ENCODE data around the gene KCNIP4. TPM values are rescaled to one million over a fixed set of nuclear protein-coding genes. Genes with fewer than 3 reads are reported as not detected.

The KCNIP4 gene
- total RNA-seq, 1 donor from 2014 or later = 6.2 TPM

GRCh38 chr4:21947791-21948346, 703 bp downstream of the KCNIP4 start:
- Mint-ChIP-seq H3K36me3 (no peaks in the 10 kb centered on the region), H3K4me1 (ENCODE audit: unreplicated experiment) (no peaks in the 10 kb centered on the region)

GRCh38 chr4:21946858-21947257, 1.7 kb downstream of the KCNIP4 start:
- H3K4me3 Mint-ChIP-seq = peak overlapping the region; percentile 16
- no peak for TF ChIP-seq CTCF (conservative IDR thresholded peaks at IDR 0.05)
- no peaks in the 10 kb centered on the region for H3K36me3 Mint-ChIP-seq
- no peaks in the 10 kb centered on the region for H3K9me3 Mint-ChIP-seq
- DNase-seq (ENCODE audit: extremely low spot score, unreplicated experiment) = no peak
- H3K27me3 Mint-ChIP-seq = peaks cover 80% of the 10 kb centered on the region
- H3K27ac Mint-ChIP-seq = no peak overlapping the region
- no peaks in the 10 kb centered on the region for H3K4me1 Mint-ChIP-seq (ENCODE audit: unreplicated experiment)

More at GRCh38 chr4:21947791-21948346, 703 bp downstream of the KCNIP4 start:
- Mint-ChIP-seq H3K27ac (no peak overlapping the region), H3K4me3 (peak overlapping the region; percentile 71), H3K27me3 (peaks cover 82% of the 10 kb centered on the region), H3K9me3 (no peaks in the 10 kb centered on the region)
- no peak for TF ChIP-seq CTCF (conservative IDR thresholded peaks at IDR 0.05)
- DNase-seq (ENCODE audit: extremely low spot score, unreplicated experiment) = no peak

GRCh38 chr4:21921526-21922180, 26.9 kb downstream of the KCNIP4 start:
- no peak for TF ChIP-seq CTCF (conservative IDR thresholded peaks at IDR 0.05)
- H3K27me3 Mint-ChIP-seq = peaks cover 3% of the 10 kb centered on the region
- H3K9me3 Mint-ChIP-seq = no peaks in the 10 kb centered on the region
- no peak overlapping the region for H3K27ac Mint-ChIP-seq
- DNase-seq (ENCODE audit: extremely low spot score, unreplicated experiment) = no peak
- H3K4me1 Mint-ChIP-seq (ENCODE audit: unreplicated experiment) = no peaks in the 10 kb centered on the region
- H3K36me3 Mint-ChIP-seq = no peaks in the 10 kb centered on the region
- H3K4me3 Mint-ChIP-seq = no peak overlapping the region

- no peak for TF ChIP-seq CTCF (conservative IDR thresholded peaks at IDR 0.05)
- Mint-ChIP-seq H3K36me3 (no peaks in the 10 kb centered on the region), H3K27me3 (no peaks in the 10 kb centered on the region), H3K9me3 (no peaks in the 10 kb centered on the region), H3K4me3 (no peak overlapping the region), H3K4me1 (ENCODE audit: unreplicated experiment) (no peaks in the 10 kb centered on the region), H3K27ac (no peak overlapping the region)
- no peak for DNase-seq (ENCODE audit: extremely low spot score, unreplicated experiment)
Measured at GRCh38 chr4:21915761-21916160, 32.8 kb downstream of the KCNIP4 start.

- no peak overlapping the region for H3K4me3 Mint-ChIP-seq
- no peaks in the 10 kb centered on the region for H3K4me1 Mint-ChIP-seq (ENCODE audit: unreplicated experiment)
- H3K9me3 Mint-ChIP-seq = peaks cover 5% of the 10 kb centered on the region
- no peak for DNase-seq (ENCODE audit: extremely low spot score, unreplicated experiment)
- no peak for TF ChIP-seq CTCF (conservative IDR thresholded peaks at IDR 0.05)
- no peaks in the 10 kb centered on the region for H3K36me3 Mint-ChIP-seq
- no peak overlapping the region for H3K27ac Mint-ChIP-seq
- H3K27me3 Mint-ChIP-seq = no peaks in the 10 kb centered on the region
Measured at GRCh38 chr4:21901831-21902230, 46.7 kb downstream of the KCNIP4 start.
